Activated CD4-positive, alpha-beta T cell treated with anti-CD3 and anti-CD28 coated beads for 48 hours (primary cell): ENCODE measurements around the gene ACSL6.
A peak's percentile ranks its signal among the peaks of the same experiment; 100 is the strongest.

Source experiments
- DNase-seq: peaks from one replicate; pipeline ENCODE4 v3.0.0-alpha.2; 2020

The ACSL6 gene

GRCh38 chr5:132044207-132044606 lies 32.7 kb upstream of the ACSL6 start:
- DNase-seq: no peak

GRCh38 chr5:132037353-132037752 lies 25.9 kb upstream of the ACSL6 start:
- no peak for DNase-seq

- no peak for DNase-seq
These were observed 21.7 kb upstream of the ACSL6 start for GRCh38 chr5:132033122-132033521.

- DNase-seq: no peak
These were observed 20.7 kb upstream of the ACSL6 start for GRCh38 chr5:132032196-132032595.

- DNase-seq: no peak
These were observed 19.2 kb upstream of the ACSL6 start for GRCh38 chr5:132030610-132031009.

GRCh38 chr5:132029609-132030330 lies 18.3 kb upstream of the ACSL6 start:
- no peak for DNase-seq

GRCh38 chr5:132027027-132027426 lies 15.6 kb upstream of the ACSL6 start:
- DNase-seq: no peak

GRCh38 chr5:132026516-132027008 lies 15.1 kb upstream of the ACSL6 start:
- peak; percentile 67 for DNase-seq

- DNase-seq: no peak
These were observed 14.0 kb upstream of the ACSL6 start for GRCh38 chr5:132025403-132025971.

GRCh38 chr5:132024789-132025402 lies 13.4 kb upstream of the ACSL6 start:
- no peak for DNase-seq

GRCh38 chr5:132024117-132024435 lies 12.6 kb upstream of the ACSL6 start:
- no peak for DNase-seq

GRCh38 chr5:132023258-132024116 lies 12.0 kb upstream of the ACSL6 start:
- DNase-seq: no peak

- DNase-seq: peak; percentile 69
These were observed 11.3 kb upstream of the ACSL6 start for GRCh38 chr5:132022737-132023136.

GRCh38 chr5:132021654-132022053 lies 10.2 kb upstream of the ACSL6 start:
- DNase-seq: no peak

- DNase-seq: peak; percentile 42
These were observed 9.3 kb upstream of the ACSL6 start for GRCh38 chr5:132020568-132021339.

GRCh38 chr5:132019857-132020555 lies 8.5 kb upstream of the ACSL6 start:
- DNase-seq: peak; percentile 84

- no peak for DNase-seq
These were observed 7.9 kb upstream of the ACSL6 start for GRCh38 chr5:132019337-132019736.

- no peak for DNase-seq
These were observed 6.5 kb upstream of the ACSL6 start for GRCh38 chr5:132017738-132018625.

- no peak for DNase-seq
These were observed 5.9 kb upstream of the ACSL6 start for GRCh38 chr5:132017316-132017715.

- DNase-seq: no peak
These were observed 5.3 kb upstream of the ACSL6 start for GRCh38 chr5:132016721-132017250.

GRCh38 chr5:132013711-132014110 lies 2.3 kb upstream of the ACSL6 start:
- no peak for DNase-seq
